Natural killer cell (primary cell): ENCODE data around the gene PLEKHG4B. TPM values are rescaled to one million over a fixed set of nuclear protein-coding genes. Genes with fewer than 3 reads are reported as not detected.

ENCODE experiments used
- ATAC-seq, 3 donors: fragments of 150-1000 bp in 2 of 3; fragments of 200-7000 bp in 1 of 3; cut with Tn5 transposase; 1 replicate in 1 of 3; 2 replicates in 2 of 3; pipeline ENCODE4 v1.10.0; 2021; ENCODE audit warnings: mild to moderate bottlenecking in 2 of 3, moderate library complexity in 2 of 3
- DNase-seq, 2 donors: peaks; one replicate each; pipeline versions ENCODE4 v3.0.0 to v3.0.0-alpha.2; 2013 to 2021; ENCODE audit warnings: mixed read lengths in 1 of 2
- H3K27ac ChIP-seq: one replicate; pipeline ENCODE4 v1.5.1; 2013; ENCODE audit warnings: mild to moderate bottlenecking, low read length
- H3K27me3 ChIP-seq: one replicate; pipeline ENCODE4 v1.6.1; 2013; ENCODE audit warnings: low read length; ENCODE audit not compliant: control insufficient read depth, insufficient read depth
- H3K36me3 ChIP-seq: one replicate; pipeline ENCODE4 v1.6.1; 2013; ENCODE audit warnings: low read length; ENCODE audit not compliant: control insufficient read depth, insufficient read depth
- H3K4me1 ChIP-seq: one replicate; pipeline ENCODE4 v1.6.1; 2013; ENCODE audit warnings: low read length; ENCODE audit not compliant: control insufficient read depth, insufficient read depth
- H3K4me3 ChIP-seq: one replicate; pipeline ENCODE4 v1.5.1; 2013; ENCODE audit warnings: low read length
- H3K9me3 ChIP-seq: one replicate; pipeline ENCODE4 v1.6.1; 2013; ENCODE audit warnings: low read length; ENCODE audit not compliant: control insufficient read depth, insufficient read depth
- H3K27ac Mint-ChIP-seq, 2 donors: one replicate each; pipeline ENCODE4 v1.8.0; 2022; ENCODE audit warnings: mild to moderate bottlenecking in 2 of 2, mixed read lengths in 2 of 2, moderate library complexity in 1 of 2
- H3K27me3 Mint-ChIP-seq, 2 donors: one replicate each; pipeline ENCODE4 v1.8.0; 2022; ENCODE audit warnings: low read depth in 2 of 2, mixed read lengths in 2 of 2
- H3K36me3 Mint-ChIP-seq: one replicate; pipeline ENCODE4 v1.8.0; 2022; ENCODE audit warnings: mixed read lengths
- H3K4me1 Mint-ChIP-seq, 2 donors: one replicate each; pipeline ENCODE4 v1.8.0; 2022; ENCODE audit warnings: mixed read lengths in 2 of 2
- H3K4me3 Mint-ChIP-seq: one replicate; pipeline ENCODE4 v1.8.0; 2022; ENCODE audit warnings: mild to moderate bottlenecking, moderate library complexity, mixed read lengths
- H3K9me3 Mint-ChIP-seq, 2 donors: one replicate each; pipeline ENCODE4 v1.8.0; 2022; ENCODE audit warnings: mixed read lengths in 2 of 2
- WGBS: methylation state at CpG from one replicate; pipeline ENCODE4 v1.1.7; 2013; ENCODE audit warnings: missing lambda C conversion rate; ENCODE audit not compliant: insufficient coverage; 5-methylcytosine and 5-hydroxymethylcytosine counted together
- intact Hi-C: fragments of 100-400 bp; cut with micrococcal nuclease; formaldehyde crosslinking; loops from one replicate; pipeline ENCODE4 v1.14.2; 2022
- total RNA-seq, 4 donors: library from RNA; stranded (reverse); fragments of 120-200 nt in 1 of 4; gene quantifications; one replicate each; pipeline versions ENCODE4 v1.2.3 to v1.2.4, GENCODE V29; 2013 to 2022
- TF ChIP-seq, protein P1 (sequence below): fragments of 200-600 bp; IDR thresholded peaks from one replicate; pipeline ENCODE4 v1.8.0; 2022; ENCODE audit warnings: antibody characterized with exemption

The PLEKHG4B gene
- total RNA-seq, 3 donors from 2014 or later (not counting 1 experiment from before 2014, with no cell fraction given) = 0.07 TPM; not detected in 2

DNA sequence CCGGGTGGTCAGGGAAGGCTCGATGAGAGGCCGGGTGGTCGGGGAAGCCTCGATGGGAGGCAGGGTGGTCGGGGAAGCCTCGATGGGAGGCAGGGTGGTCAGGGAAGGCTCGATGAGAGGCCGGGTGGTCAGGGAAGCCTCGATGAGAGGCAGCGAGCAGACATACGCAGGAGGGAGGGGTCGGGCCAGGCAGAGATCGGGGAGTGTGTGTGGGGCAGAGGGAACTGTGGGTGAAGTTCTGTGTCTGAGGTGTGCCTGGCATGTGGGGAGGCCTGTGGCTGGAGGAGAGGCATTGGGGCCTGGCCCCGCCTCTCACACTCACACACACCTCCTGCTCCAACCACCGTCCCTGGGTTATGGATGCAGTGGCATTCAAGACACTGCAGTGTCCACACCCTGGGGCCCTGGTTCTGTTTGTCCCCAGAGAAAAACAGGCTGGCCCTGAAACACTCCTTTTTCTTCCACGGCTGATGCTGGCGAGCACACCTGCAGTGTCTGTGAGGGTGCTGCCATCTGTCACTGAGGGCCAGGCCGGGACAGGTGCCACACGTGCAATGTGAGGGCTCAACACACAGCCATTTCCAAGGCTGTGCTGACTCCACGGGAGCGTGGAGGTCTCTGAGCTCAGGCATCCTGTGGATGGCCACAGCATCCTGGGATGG lies 6.5 kb upstream of the PLEKHG4B start:
- ATAC-seq (no peak), DNase-seq (no peak)
- Mint-ChIP-seq H3K36me3 (no peaks in the 10 kb centered on the region), H3K4me1 (no peaks in the 10 kb centered on the region), H3K4me3 (no peak overlapping the region), H3K27me3 (peaks cover 10 to 46% of the 10 kb centered on the region in 2 donors), H3K27ac (no peak overlapping the region), H3K9me3 (no peaks in the 10 kb centered on the region)
- Histone ChIP-seq H3K36me3 (no peaks in the 10 kb centered on the region), H3K27ac (no peak overlapping the region), H3K4me1 (no peaks in the 10 kb centered on the region), H3K9me3 (no peaks in the 10 kb centered on the region), H3K27me3 (no peaks in the 10 kb centered on the region), H3K4me3 (no peak overlapping the region)
- TF ChIP-seq, protein P1, sequence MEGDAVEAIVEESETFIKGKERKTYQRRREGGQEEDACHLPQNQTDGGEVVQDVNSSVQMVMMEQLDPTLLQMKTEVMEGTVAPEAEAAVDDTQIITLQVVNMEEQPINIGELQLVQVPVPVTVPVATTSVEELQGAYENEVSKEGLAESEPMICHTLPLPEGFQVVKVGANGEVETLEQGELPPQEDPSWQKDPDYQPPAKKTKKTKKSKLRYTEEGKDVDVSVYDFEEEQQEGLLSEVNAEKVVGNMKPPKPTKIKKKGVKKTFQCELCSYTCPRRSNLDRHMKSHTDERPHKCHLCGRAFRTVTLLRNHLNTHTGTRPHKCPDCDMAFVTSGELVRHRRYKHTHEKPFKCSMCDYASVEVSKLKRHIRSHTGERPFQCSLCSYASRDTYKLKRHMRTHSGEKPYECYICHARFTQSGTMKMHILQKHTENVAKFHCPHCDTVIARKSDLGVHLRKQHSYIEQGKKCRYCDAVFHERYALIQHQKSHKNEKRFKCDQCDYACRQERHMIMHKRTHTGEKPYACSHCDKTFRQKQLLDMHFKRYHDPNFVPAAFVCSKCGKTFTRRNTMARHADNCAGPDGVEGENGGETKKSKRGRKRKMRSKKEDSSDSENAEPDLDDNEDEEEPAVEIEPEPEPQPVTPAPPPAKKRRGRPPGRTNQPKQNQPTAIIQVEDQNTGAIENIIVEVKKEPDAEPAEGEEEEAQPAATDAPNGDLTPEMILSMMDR = no peak
- intact Hi-C loops = no loop called here
- WGBS = 94% methylated on average over 22 of the region's 22 CpGs

DNA sequence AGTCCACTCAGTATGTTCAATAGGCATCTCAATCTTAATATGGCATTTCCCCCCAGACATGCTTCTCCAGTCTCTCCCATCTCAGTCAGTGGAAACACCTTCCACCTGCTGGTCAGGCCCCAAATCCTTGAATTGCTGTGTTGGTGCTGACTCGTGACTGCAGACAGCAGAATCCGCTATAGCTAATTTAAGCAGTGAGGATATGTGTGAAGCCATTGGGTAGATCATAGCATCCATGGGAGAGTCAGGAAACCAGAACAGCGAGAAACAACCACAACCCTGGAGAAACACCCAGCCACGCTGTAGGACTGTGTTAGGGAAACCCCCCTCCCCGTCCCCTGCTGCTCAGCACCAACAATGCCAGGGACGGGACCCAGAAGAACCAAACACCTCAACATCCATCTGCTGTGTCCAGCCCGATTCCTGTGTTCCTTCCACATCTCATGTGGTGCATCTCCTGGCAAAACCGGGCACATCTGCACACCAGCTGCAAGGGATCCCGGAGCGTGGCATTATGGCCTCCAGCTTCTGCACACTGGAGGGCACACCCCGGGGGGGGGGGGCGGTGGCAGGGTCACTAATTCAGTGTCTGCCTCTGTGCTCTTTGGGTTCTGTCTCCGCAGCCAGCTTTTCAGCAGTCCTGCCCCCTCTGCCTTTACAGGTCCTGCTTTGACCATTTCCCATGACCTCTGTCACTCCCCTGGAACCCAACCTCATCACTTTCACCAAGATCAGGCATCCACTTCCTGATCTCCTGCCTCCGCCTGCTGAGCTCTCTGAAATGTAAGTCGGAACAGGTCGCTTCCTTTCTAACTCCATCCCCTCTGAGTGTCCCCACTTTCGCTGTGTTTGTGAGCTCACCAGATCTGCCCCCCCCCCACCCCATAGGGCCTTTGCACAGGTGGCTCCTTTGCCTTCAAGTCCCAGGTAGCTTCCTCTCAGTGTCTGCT lies 2.4 kb upstream of the PLEKHG4B start:
- Histone ChIP-seq H3K27me3 (peaks cover 12% of the 10 kb centered on the region), H3K4me1 (no peaks in the 10 kb centered on the region), H3K4me3 (no peak overlapping the region), H3K9me3 (no peaks in the 10 kb centered on the region), H3K27ac (no peak overlapping the region), H3K36me3 (no peaks in the 10 kb centered on the region)
- no peak for DNase-seq
- no peak for ATAC-seq
- Mint-ChIP-seq H3K9me3 (no peaks in the 10 kb centered on the region), H3K4me1 (peaks cover 0 to 9% of the 10 kb centered on the region in 2 donors), H3K4me3 (no peak overlapping the region), H3K27ac (no peak overlapping the region), H3K27me3 (peaks cover 24 to 47% of the 10 kb centered on the region in 2 donors), H3K36me3 (no peaks in the 10 kb centered on the region)
- intact Hi-C loops = no loop called here
- TF ChIP-seq, protein P1 = no peak
- 89% methylated on average over 16 of the region's 17 CpGs for WGBS

DNA sequence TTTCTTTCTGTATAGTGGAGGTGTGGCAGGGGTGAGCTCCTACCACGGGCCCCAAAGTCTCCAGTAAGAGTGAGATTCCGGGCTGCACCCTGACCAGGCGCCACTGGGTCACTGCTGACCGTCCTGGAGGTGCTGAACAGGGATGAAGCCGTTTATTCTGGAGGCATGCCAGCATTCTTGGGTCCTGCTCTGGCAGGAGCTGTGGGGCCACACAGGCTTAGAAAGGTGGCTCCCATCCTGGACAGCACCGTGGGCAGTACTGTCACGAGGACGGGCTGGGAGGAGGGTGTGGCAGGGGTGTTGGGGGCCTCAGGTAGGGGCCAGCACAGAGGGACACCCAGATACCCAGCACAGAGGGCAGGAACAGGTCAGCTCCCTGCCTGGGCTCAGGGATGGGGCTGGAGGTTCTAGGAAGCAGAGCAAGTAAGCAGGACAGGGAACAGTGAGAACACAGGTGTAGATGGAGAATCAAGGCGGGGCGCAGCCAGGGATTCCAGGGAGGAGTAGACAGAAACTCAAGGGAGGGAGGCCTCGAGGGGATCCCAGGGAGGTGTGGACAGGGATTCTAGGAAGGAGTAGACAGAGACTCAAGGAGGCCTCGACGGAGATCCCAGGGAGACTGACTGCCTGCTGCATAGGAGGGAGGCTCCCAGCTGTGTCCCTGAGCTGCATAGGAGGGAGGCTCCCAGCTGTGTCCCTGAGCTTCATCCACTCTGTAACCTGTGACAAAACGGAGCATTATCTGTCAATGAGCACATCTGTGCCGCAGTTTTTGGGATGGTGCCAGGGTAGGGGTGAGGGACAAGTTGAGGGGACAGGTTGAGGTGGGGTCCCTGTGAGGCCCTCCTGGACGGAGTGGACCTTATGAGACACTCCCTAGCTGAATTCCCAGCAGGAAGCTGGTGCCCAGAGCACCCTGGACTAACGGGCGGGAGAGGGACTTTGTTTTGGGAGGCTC lies 1.1 kb upstream of the PLEKHG4B start:
- Mint-ChIP-seq H3K27me3 (peaks cover 27 to 47% of the 10 kb centered on the region in 2 donors), H3K27ac (no peak overlapping the region), H3K9me3 (no peaks in the 10 kb centered on the region), H3K4me3 (no peak overlapping the region), H3K4me1 (peaks cover 0 to 9% of the 10 kb centered on the region in 2 donors), H3K36me3 (no peaks in the 10 kb centered on the region)
- 87% methylated on average over 18 of the region's 18 CpGs for WGBS
- Histone ChIP-seq H3K27ac (no peak overlapping the region), H3K9me3 (no peaks in the 10 kb centered on the region), H3K4me1 (no peaks in the 10 kb centered on the region), H3K4me3 (no peak overlapping the region), H3K27me3 (peaks cover 12% of the 10 kb centered on the region), H3K36me3 (no peaks in the 10 kb centered on the region)
- intact Hi-C loops = no loop called here
- no peak for ATAC-seq
- TF ChIP-seq, protein P1 = no peak
- DNase-seq = no peak
